GM21786 (cell line): ENCODE data around the gene PCBP3.

ENCODE experiments used
- ATAC-seq: cut with Tn5 transposase; IDR thresholded peaks from one replicate; pipeline ENCODE4 v1.9.1; 2021; ENCODE audit not compliant: unreplicated experiment

The PCBP3 gene

DNA sequence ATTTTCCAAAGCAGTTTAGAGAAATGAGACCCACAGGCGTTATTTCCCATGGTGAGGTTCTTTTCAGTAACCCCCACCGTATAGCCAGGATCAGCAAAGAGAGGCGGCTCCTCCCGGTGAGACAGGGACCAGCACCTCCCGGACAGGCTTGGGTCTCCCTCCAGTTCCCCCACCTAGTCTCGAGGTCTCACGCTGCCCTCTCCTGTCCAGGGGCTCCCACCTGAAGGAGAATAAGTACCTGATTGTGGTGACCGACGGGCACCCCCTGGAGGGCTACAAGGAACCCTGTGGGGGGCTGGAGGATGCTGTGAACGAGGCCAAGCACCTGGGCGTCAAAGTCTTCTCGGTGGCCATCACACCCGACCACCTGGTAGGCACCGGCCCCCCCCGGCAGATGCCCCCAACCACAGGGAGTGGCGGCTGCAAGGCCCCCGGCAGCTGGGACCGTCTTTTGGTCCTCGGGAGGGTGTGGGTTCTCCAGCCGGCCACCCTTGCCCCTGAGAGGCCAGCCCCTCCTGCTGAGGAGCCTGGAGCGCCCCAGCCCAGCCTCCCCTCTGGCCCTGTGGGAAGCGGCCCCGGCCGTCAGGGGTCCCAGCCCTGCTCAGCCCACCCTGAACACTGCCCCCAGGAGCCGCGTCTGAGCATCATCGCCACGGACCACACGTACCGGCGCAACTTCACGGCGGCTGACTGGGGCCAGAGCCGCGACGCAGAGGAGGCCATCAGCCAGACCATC, 343.0 kb downstream of the PCBP3 start:
- ATAC-seq: no peak

DNA sequence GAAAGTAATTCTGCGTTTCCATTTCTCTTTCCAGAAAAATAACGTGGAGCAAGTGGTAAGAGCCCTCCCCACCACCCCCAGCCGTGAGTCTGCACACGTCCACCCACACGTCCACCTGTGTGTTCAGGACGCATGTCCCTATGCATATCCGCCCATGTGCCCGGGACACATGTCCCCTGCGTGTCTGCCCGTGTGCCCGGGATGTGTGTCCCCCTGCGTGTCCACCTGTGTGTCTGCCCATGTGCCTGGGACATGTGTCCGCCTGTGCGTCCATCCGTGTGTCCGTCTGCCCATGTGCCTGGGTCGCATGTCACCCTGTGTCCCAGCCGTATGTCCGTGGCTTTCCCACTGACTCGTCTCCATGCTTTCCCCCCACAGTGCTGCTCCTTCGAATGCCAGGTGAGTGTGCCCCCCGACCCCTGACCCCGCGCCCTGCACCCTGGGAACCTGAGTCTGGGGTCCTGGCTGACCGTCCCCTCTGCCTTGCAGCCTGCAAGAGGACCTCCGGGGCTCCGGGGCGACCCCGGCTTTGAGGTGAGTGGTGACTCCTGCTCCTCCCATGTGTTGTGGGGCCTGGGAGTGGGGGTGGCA, 343.7 kb downstream of the PCBP3 start:
- ATAC-seq: no peak

DNA sequence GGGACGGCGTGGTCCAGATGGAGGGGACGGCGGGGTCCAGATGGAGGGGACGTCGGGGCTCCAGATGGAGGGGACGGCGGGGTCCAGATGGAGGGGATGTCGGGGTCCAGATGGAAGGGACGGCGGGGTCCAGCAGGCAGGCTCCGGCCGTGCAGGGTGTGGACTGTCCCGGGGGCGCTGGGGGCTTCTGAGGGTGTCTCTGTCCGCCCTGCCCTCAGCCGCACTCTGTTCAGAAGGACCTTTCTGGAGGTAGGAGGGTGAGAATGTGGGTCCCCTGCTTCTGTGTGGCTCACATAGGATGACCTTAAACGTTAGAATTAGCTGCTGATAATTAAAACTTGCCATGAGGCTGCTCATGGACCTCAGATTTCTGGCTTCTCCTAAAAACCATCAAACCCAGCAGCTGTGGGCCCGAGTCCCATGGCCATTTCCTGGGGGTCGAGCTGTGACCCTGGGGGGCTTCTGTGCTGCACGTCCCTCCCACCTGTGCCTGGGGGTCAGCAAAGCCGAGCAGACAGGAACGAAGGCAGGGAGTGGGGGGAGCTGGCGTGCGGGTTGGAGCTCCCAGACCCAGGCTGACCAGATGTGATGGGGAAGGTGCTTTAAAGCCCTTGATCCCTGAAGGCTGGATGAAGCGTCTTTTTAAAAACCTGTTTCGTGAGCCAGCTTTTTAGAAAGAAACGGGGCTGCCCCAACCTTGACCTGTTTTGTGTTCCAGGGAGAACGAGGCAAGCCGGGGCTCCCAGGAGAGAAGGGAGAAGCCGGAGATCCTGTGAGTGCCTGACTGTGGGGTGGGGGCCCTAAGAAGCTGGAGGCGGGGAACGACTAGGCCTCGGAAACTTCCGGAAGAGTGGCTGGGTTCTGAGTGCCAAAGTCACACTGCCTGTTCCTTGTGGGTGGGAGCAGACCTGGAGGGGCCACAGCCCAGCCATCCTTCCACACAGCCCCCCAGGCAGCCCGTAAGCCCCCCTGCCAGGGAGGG, 345.1 kb downstream of the PCBP3 start:
- ATAC-seq: no peak

DNA sequence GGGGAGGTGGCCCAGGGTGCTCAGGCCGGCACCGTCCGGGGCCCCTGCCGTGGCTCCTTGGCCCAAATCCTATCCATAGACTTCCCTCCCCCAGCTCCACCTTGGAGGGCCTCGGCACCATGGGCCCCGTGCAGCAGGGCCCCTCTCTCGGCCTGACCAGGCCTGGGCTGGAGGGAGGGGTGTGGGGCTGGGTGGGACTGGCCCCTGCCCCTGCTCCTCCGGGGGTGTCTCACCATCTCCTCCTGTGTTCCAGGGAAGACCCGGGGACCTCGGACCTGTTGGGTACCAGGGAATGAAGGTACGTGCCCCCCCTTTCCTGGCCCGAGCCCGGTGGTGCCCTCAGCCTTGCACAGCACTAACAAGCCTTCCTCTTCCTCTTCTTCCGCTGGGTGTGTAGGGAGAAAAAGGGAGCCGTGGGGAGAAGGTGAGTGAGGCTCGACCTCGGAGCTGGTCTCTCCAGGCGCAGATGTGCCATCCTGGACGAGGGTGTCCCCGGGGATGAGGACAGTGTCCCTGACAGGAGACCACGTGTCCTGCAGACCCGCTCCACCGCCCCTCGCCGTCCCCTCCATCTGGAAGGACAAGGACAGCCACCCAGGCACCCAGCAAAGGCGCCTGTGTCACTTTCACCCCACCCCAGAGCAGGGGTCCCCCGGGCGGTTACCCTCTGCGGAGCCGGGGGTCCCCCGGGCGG, 346.0 kb downstream of the PCBP3 start:
- ATAC-seq: no peak

DNA sequence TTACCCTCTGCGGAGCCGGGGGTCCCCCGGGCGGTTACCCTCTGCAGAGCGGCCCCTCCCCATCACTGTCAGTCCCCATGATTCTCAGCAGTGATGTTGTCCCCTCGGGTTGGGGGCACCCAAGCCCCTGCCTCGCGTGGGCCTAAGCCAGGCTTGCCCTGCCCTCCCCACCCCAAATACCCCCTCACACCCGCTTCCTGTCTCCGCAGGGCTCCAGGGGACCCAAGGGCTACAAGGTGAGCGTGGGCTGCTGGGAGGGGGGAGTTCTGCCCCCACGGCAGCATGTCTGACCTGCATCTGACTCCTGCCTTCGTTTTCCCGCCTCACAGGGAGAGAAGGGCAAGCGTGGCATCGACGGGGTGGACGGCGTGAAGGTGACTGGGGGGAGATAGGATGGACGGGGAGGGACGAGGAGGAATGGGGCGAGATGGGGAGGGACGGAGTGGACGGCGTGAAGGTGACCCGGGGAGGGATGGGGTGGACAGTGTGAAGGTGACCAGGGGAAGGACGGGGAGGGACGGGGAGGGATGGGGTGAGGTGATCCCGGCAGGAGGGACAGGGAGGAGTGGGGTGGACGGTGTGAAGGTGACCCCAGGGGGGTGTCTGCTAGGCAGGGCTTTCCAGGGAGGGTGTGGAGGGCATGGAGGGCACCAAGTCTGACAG, 346.7 kb downstream of the PCBP3 start:
- no peak for ATAC-seq

DNA sequence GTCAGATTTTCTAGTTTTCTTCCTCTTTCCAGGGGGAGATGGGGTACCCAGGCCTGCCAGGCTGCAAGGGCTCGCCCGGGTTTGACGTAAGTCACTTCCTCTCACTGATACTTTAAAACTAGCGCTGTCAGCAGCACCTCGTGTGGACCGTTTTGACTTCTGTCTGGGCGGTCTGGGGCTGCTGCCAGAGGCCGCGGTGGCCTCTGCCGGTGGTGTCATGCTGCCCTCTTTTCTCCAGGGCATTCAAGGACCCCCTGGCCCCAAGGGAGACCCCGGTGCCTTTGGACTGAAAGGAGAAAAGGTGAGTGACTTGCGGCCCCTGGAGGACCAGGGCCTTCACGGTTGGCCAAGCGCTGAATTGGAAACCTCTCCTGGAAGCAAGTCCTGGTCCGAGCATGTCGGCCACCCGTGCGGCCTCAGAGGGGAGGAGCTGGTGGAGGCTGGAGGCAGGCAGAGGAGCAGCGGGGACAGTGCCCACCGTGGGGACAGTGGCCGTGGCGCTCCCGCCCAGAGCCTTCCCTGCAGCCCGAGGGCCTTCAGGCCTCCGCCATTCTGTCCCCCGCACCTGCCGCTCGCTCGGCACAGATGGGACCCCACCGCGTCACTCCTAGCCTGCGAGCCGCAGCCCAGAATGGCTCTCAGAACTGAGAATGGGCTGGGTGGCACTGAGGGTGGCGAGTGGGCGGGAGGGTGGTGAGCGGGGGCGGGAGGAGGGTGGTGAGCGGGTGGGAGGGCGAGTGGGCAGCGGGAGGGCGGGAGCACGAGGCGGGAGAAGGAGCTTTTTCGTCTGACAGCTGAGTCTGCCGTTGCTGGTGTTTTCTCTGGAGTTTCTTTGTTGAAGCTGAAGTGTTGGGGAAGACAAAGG, 347.4 kb downstream of the PCBP3 start:
- no peak for ATAC-seq

DNA sequence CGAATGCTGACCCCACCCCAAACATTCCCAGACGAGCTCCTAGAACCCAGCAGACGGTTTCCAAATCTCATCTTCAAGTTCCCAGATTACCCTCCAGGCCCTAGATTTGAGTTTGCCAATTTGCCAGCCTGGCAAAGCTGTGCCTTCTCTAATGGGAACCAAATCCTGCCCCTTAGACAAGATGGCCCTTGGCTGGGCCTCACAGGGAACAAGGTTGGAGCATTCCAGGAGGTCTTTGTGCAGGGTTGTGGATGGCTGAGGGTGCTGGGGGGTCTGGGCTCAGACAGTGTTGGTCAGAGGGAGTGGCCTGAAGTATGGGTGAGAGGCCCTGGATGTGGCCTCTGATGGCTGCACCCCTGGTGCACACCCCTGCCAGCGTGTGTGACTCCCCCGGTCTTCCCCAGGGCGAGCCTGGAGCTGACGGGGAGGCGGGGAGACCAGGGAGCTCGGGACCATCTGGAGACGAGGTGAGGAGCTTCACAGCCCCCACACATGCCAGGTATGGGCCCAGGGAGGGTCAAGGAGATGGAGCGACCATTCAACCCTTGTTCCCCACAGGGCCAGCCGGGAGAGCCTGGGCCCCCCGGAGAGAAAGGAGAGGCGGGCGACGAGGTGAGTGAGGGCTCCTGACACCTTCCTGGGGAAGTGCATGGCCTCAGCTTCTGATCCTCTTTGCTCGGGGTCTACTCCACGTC, 348.2 kb downstream of the PCBP3 start:
- no peak for ATAC-seq
